Astrocyte of the cerebellum (primary cell): ENCODE results near the gene NTN3.

ENCODE experiments used
- DNase-seq: peaks from one replicate; pipeline ENCODE4 v3.0.0-alpha.2; 2011; ENCODE audit warnings: low read depth
- H3K4me3 ChIP-seq: 2 replicates; pipeline ENCODE4 v1.5.1; 2011; ENCODE audit warnings: mild to moderate bottlenecking, low read depth, low read length, moderate library complexity
- CTCF ChIP-seq: IDR thresholded peaks from 2 replicates; pipeline ENCODE4 v1.5.1; 2012; ENCODE audit warnings: low read length, low read depth, moderate library complexity, mild to moderate bottlenecking; ENCODE audit errors: missing control alignments
- in situ Hi-C: cut with HindIII; loops from 2 replicates; pipeline ENCODE4 v1.10.0; 2017; ENCODE audit warnings: low sequenced_read_pairs

NTN3 gene

DNA sequence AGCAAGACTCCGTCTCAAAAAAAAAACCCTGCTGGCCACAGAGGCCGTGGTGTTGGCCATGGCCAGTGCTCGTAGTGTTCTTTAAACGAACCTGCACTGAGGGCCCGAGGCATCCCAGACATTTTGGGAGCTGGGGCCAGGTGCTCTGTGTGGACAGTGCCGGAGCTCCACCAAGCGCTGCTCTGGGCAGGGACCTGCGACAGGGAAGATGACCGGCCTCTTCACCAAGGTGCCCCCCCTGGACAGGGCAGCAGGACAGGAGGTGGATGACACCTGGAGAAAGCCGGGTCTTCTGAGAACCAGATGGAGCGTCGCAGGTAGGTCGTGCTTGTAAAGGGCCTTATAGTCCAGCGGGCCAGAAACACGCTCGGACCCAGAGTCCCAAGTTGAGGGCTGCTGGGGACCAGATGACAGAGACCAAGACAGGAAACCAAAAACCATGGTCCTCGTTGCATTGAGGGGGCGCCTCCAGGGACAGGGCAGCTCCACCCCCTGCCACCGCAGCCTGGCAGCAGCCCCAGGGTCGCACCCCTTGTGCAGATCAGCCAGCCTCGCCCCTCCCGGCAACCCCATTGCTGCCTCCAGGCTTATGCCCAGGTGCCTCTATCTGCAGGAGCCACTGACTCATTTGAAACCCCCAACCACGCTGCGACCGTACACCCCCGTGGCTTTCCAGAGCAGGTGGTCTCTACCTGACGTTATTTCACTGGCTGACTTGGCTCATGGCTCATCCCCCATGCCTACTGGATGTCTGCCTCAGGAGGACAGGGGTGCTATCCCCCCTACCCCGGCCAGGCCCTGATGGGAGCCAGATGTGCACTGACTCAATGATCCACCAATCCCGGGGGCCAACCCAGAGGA, 4.2 kb upstream of the NTN3 start:
- no peak overlapping the region for H3K4me3 ChIP-seq
- no peak for DNase-seq
- no peak for TF ChIP-seq CTCF
- in situ Hi-C loops = no loop called here

DNA sequence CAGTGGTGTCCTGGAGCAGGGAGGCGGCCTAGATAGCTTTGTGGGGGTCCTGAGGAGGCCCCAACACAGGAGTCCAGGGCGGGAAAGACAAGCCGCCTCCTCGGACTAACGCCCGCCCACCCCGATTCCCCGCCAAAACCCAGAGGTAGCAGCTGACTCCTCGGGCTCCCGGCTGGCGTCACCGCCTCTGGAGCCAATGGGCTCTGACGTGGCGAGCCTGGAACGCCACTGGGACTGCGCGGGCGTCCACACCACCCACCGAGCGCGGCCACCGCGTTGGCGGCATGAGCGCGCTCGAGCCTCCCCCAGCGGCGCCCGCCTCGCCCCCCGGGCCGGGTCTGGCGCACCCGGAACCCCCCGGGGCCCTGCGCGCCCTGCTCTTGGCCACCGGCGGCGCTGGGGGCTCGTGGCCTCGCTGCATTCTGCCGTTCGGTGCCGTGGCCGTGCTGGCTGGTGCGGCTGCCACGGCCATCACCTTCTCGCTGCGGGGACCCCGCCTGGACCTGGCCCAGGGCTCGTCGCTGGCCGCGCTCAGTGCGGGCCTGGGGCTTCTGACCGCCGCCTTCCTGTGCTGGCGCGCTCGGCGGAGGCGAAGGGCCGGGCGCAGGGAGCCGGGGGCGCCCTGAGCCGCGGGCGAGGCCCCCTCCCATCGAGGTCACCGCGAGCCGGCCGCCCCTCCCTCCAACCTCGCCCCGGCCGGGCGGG, 3.4 kb upstream of the NTN3 start:
- H3K4me3 ChIP-seq = peak overlapping the region; percentile 35
- DNase-seq = peak; percentile 32
- in situ Hi-C loops = no loop called here
- TF ChIP-seq CTCF = no peak

GRCh38 chr16:2468233-2468724, 2.8 kb upstream of the NTN3 start:
- H3K4me3 ChIP-seq = peak overlapping the region; percentile 35
- in situ Hi-C loops = no loop called here
- no peak for TF ChIP-seq CTCF
- DNase-seq = no peak

- no peak for DNase-seq
- in situ Hi-C loops = no loop called here
- TF ChIP-seq CTCF = no peak
- no peak overlapping the region for H3K4me3 ChIP-seq
Measured at GRCh38 chr16:2468725-2469398, 2.2 kb upstream of the NTN3 start.

- H3K4me3 ChIP-seq = no peak overlapping the region
- DNase-seq = no peak
- in situ Hi-C loops = no loop called here
- TF ChIP-seq CTCF = no peak
Measured at GRCh38 chr16:2469399-2470233, 1.5 kb upstream of the NTN3 start.

DNA sequence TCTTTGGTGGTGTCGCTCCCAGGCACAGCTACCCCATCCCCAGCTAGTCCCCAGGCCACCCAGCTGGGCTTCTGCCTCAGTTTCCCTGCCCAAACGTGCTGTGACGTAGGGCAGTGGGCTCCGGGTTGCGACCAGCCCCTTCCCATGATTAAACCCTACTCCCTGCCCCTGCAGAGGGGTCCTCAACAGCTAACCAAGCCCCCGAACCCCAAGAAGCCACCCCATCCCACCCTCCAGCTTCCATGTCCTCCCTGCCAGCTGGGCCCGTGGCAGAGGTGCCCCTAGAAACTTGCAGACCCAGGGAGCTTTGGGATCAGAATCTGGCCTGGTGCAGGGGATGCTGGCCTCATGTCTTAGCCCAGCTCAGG, 879 bp upstream of the NTN3 start:
- DNase-seq = no peak
- no peak for TF ChIP-seq CTCF
- in situ Hi-C loops = no loop called here
- H3K4me3 ChIP-seq = no peak overlapping the region
